OCI-M2 (cell line): ENCODE results near the gene IGSF5.
"Not testable (repeated sequence)": the region's sequence is repeated elsewhere in the genome, so short reads cannot be mapped to it uniquely, and the experiment has no call there.

Experiments
- DNase-seq: peaks from one replicate; lab custom pipeline; 2025; ENCODE audit not compliant: unreplicated experiment; lab: John Stamatoyannopoulos, UW

IGSF5 gene

DNA sequence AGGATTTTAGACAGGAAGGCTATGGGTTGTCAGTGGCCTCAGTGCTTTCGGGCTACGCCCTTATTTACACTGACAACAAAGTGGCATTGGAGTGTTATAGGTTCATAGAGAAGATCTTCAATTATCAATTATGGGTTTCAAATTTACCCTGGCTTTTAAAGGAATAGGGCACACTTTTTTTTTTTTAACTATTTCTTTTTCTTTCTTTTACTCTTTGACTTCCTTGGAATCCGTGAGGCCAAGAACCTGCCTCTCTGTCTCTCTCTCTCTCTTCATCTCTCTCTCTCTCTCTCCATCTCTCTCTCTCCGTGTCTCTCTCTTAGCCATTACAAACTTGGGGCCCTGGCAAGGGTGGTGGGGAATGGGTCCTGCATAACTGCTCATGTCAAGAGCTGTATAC lies at the start of gene IGSF5:
Gene IGSF5, plus strand, starts transcription at position 301 of the 400 bp plus-strand sequence. CDS start 327 bp downstream, outside the sequence.
- DNase-seq, result not testable (repeated sequence)

DNA sequence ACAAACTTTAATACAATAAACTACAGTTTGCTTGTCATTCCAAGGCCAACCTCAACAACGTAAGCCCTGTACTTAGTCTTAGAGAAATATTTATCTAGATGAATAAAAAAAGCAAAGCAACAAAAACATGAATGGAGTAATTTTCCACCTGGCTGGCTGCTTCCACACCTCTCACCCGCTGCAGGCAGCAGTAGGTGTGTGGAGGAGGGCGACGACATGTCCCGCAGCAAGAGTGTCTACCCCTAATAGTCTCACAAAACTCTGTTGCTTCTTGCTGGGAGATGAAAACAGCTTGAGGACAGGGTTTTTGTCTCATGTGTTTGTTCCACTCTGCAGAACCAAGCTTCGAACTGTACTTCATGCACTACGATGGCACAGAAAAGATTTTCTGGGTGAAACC lies 48.8 kb upstream of the IGSF5 start:
- DNase-seq, result no peak

DNA sequence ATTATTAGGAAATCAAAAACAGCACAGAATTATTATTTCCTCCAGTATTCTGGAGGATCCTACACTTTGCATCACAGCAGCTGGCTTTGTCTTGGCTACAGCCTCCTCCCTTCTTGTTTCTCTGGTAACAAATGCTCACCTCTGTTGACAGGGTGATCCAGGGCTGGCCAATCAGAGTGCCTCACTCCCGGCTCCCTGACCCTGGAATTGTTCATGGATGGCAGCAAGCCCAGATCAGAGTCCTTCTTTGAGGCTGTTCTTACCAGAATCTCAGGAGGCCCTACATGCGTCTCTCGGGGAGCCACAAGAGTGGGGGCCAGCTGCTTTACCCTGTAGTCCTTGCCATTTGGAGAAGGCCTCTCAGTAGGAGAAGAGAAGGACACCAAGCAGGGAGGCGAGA lies 48.4 kb upstream of the IGSF5 start:
- no peak for DNase-seq

DNA sequence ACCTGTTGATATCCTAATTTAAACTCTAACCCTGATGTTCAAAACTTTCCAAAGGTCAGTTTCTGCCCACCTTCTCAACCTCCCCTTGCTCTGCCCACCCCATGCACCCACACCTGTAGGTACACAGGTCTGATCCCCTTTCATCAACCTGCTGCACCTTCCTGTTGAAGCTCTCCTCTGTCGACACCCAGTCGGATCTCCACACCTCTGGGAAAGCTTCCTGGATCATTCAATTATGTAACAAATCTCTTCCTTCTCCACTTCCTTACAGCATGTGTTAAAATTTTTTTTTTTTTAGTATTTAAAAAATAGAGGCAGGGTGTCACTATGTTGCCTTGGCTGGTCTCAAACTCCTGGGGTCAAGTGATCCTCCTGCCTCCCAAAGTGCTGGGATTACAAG lies 44.7 kb upstream of the IGSF5 start:
- no peak for DNase-seq

DNA sequence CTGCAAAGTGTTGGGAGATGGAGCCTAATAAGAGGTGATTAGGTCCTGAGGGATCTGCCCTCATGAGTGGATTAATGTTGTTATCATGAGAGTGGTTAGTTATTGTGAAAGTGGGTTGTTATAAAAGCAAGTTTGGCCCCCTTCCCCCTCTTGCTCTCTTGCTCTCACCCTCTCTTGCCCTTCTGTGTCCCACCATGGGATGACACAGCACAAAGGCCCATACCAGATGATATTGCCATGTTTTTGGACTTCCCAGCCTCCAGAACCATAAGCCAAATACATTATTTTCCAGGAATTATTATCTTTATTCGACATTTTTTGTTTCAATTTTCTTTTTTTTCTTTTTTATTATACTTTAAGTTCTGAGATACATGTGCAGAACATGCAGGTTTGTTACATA lies 41.4 kb upstream of the IGSF5 start:
- DNase-seq, result no peak

DNA sequence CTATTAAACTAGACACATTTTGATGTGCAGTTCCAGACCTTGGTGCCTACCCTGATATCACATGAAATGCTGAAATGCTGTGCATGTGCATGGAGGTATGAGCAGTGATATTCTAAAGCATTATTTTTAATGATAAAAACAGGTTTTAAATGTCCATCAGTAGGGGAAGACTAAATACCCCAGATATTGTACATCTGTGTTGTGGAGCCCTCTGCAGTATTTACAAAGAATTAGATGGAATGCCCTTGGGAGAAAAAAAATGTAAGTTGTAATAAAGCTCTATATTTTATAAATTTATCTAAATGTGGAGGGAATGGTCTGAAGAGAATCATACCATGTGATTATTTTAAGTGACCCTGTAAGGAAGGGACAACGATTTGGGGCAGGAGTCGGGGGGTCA lies 39.1 kb upstream of the IGSF5 start:
- DNase-seq, result no peak

DNA sequence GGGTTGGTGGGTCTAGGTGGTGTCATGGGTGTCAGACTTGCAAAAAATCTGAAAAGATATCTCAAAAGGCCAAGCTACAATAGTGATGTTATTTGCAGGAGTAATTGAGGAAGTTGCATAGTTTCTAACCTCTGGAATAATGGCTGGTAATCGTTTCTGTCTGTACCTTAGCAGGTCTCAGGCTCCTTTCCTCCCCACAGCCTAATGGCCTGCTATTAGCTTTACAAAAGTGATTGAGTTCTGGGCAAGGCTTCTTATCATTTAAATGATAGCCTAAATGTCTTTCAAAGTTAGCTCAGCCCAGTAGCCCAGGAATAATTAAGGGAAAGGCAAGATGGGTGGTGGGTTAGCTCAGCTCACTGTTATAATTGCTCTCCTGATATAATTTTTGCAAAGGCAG lies 37.7 kb upstream of the IGSF5 start:
- DNase-seq, result no peak

DNA sequence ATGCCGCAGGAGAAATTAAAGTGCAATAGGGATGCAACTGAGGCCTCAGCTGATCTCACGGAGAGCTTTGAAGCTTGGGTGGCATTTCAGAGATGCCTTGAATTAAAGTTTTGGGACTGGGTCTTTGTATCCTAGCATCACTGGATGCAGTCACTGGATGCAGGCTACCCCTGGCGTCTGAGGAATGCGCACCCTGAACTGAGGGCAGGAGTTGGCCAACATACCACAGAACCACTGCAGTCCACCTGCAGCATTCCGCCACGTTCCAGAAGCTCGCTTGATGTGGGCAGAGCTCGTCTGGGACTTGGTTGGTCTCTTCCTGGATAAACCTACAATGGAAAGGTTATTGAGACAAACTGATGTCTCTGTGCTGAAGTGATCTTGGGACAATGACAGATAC lies 34.1 kb upstream of the IGSF5 start:
- no peak for DNase-seq

DNA sequence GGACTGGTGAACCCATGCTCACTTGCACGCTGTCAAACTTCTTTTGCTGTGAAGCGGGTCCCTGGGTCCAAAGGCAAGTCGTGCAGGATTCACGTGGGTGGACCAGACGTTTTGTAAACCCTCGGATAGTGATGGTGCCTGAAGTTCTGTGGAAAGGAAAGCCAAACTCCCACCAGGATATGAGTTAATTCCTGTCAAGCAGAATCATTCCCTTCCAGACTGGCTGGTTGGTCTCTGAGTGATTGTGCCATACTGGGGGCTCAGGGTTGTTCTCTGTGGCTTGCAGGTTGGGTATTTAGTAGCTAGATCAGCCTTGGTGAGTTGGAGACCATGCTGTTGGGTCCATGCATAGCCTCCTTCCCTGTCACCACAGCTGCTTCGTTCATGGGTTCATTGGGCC lies 32.7 kb upstream of the IGSF5 start:
- DNase-seq, result no peak

DNA sequence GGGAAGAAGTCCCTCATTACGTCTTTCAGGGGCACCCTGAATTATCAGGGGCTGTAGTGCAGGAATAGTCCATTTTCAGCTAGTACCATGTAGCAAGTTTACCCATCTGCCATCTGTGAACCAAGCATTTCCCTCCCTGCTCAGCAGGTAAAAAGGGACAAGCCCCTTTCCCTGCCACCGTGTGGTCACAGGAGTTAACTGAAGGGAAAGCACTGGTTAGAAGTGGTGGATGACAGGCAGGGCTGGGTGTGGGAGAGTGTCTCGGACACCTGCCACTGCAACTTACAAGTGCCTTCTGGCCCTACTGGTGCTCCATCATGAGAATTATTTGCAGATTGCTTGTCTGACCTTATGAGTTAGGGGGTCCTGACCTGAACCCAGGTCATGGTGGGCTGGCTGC lies 32.0 kb upstream of the IGSF5 start:
- DNase-seq, result no peak

DNA sequence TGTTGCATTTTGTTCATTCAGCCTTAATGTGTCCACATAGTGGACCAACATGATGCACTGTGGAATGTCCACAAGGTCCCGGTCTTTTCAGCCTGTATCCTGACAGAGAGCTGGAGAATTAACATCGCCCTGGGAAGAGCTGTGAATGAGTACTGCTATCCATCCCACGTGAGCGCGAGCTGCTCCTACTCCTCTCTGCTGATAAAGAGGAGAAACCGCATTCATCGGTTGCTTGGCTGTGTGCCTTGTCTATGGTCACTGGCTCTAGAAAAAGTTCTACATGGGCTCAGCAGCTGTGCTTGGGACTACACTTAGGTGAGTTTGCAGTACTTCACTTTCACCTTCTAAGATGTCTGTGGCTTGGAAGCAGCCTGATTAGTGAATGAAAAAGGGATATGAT lies 31.1 kb upstream of the IGSF5 start:
- DNase-seq, result no peak

DNA sequence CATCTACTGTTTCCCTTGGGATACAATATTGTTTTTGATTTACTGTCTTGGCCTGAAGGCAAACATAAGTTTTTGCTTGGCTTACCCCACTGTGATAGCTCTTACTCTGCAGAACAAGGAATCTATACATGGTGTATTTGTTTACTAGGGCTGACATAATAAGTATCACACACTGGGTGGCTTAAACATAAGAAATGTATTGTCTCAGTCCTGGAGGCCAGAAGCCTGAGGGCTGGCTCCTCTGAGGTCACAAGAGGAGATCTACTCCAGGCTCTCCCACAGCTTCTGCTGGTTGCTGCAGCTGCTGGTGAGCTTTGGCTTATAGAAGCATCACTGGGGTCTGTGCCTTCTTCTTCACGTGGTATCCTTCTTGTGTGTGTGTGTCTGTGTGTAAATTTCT lies 30.7 kb upstream of the IGSF5 start:
- no peak for DNase-seq

DNA sequence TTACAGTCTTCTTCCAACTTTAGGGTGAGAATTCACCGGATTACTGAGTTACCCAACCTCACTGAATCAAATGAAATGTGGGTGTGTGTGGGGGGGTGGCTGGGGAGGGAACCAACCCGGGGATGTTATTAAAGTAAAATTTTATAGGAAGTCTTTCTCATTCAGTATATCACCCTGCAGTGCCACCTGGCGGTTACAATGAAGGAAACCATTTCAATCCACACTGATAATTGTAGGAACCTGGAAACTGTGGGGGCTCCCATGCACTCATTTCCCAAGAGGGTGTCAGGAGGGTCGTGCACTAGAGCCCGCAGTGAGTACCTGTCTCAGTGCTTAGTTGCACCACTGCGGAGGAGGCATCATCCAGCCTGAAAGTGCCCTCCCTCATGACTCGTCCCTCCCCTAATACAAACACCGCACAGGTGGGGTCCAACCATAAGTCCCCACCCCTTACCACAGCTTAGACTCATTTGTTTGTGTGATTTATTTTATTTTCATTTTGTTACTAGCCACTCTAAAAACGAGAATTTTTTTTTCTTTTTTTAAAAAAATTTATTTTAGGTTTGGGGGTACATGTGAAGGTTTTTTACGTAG lies 29.1 kb upstream of the IGSF5 start:
- DNase-seq, result peak; percentile 14

DNA sequence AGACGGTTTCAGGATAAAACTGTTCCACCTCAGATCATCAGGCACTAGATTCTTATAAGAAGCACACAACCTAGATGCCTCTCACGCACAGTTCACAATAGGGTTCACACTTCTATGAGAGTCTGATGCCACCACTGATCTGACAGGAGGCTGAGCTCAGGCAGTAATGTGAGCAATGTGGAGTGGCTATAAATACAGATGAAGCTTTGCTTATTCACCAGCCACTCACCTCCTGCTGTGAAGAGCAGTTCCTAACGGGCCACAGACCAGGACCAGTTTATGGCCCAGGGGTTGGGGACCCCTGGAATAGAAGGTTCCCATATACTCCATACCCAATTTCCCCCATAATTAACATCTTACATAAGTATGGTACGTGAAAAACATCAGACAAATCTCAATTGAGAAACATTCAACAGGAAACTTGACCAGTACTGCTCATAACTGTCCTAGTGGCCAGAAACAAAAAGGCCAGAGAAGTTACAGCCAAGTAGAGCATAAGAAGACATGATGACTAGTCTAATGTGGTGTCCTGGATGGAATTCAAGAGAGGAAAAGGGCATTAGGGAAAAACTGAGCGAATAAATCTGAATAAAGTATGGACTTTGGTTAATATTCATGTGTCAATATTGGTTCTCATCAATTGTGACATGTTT lies 24.7 kb upstream of the IGSF5 start:
- no peak for DNase-seq

DNA sequence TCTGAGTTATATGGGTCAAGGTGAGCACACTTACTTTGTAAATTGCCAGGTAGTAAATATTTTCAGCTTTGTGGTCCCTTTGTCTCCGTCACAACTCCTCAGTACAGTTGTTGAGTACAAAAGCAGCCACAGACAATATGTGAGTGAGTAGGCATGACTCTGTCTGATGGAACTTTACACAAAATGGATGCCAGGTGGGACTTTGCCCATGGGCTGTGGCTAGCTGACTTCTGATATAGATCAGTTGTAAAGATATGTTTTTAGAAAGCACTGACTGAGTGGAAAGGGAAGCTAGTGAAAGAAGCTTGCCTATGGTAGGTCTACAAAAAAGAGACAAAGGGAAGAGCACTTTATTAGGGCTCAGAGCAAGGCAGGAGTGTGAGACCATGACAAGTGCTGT lies 23.1 kb upstream of the IGSF5 start:
- DNase-seq, result no peak

DNA sequence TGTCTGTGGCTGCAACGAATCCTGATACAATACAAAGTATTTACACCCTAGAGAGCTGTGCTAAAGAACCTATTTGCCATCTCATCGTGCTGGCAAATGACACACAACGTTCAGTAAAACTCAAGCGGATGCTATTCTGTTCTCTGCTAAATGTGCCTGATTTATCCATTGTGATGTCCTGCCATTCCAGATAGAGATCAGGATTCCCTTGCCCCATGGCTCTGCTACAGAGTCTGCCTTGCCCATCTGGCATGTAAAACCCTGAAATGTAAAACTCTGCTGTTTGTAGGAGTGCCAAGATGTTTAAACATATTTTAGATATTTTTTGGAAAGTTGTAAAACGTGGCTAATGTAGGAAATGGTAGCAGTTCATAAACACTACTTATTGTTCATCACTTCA lies 20.0 kb upstream of the IGSF5 start:
- DNase-seq, result no peak

DNA sequence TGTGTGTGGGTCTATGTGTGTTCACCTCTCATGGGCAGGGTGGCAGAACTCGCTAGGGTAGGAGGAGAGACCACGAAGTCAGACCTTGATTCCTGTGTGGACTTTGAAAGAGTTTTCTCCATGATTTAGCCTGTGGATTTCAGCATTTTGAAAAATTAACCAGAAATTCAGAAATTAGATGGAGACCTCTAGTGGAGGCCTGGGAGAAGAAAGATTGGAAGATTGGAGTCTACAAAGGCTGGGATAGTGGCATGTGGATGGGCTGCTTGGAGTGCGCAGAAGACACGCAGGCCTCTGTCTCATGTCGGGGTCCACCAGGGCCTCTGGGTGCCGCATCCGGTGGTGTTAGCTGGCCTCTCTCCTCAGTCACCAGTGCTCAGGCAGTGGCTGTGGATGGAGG lies 18.9 kb upstream of the IGSF5 start:
- no peak for DNase-seq

DNA sequence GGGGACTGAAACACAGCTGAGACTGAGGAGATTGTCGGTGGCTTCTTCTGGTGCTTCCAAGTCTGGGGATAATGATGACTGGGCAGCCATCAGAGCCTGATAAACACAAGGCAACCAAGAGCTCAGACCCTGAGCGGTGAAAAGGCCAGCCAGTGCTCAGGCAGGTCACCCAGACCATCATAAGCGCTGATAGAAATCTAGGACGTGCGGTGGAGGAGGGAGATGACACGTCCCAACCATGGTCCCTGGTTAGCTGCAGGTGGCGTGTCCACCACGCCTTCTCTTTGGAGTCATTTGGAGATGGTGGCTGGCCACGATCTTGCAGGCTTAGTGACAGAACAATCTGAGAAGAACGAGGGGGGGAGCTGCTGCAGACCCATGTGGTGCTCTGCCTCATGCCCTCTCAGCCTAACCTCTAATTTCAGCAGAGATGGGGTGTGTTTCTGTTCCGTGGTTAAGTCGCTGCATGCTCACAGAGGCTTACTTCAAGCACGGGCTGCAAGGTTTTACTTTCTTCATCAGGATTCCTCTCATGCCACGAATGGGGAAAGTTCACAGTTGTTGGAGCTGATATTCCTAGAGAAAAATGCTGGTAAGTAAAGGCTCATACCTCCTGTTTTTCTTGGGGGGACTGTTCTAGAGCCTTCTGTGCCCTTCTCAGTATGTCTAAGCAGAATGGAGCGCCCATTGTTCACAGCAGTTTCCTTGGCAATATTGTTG lies 17.4 kb upstream of the IGSF5 start:
- DNase-seq, result no peak

DNA sequence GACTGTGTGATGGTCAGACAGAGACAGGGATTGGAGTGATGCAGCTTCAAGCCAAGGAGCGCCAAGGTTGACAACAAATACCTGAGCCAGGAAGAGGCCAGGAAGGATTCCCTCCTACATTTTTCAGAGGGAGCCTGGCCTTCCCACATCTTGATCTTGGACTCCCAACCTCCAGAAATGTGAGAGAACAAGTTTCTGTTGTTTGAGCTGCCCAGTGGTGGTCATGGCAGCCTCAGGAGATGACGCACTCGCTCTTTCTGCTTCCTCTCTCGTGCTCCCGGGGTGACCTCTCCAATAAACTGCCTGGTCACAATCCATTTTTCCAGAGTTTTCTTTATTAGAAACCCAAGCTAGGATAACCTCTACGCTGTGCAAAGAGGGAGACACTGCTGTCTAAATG lies 16.6 kb upstream of the IGSF5 start:
- DNase-seq, result no peak

DNA sequence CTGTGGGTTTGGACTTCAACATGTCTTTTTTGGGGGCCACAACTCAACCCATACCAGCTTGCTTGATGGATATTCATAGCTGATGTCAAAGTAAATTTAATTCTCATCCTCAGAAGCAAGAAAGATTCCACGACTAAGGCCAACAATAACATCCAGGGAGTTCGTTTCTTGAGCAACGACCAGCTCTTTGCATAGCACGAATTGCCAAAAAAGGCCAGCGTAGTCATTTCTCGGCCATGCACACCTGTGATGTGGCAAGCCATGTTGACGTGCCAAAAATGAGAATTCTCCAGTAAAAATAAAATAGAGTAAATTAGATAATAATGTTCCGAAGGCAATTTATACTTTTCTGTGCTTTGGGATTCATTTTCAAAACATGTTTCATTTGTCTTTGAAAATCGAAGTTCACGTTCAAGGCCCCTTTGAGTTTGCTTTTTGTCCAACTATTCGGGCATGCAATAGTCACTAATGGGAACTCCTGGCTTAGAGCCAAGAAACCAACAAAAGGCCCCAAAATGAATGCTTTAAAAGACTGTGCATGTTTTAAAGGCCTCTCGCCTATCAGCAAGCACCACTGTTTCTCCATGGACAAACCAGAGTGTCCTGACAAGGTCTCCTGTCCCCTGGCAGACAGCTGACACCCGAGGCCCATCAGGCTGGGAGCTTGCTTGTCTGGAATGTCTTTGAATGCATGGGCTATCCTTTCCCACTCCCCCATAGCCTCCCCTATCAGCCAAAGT lies 14.4 kb upstream of the IGSF5 start:
- DNase-seq, result no peak

DNA sequence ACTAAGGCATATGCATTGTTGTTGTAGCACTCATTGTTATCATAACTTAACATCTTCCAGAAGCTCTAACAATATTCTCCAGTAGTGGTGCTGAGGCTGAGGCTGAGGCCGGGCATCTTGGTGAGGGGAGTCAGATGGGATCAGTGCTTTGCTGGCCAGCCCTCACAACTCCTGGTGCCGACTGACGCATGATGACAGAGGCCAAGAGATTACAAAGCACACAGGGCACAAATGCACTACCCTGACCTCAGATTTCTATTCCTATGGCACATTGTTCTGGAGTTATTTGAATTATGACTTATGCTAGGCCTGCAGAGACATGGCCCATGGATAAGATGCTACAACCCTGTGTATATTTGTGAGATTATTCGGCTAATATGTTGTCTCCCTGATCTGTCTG lies 8.3 kb upstream of the IGSF5 start:
- no peak for DNase-seq
